ENCODE measurements around the gene ZNF430.

DNA sequence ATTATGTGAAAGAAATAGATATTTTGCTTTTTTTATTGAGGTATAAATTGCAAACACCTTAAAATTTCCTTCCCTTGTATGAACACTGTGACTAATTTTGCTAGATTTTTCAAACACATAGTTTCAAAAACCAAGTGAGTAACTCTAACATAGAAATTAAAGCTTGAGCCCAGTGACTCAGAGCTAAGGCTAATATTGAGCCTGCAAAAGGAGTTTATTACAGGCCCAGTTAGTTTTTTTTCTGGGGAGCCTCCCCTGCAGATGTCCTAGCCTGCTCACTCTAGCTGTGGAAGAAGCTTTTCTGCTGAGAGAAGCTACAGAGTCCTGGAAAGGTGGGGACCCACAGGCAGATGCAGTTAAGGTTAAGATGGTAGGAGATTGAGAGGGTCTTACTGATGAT lies 3.4 kb downstream of the ZNF430 start:
- TF ChIP-seq, protein P1, sequence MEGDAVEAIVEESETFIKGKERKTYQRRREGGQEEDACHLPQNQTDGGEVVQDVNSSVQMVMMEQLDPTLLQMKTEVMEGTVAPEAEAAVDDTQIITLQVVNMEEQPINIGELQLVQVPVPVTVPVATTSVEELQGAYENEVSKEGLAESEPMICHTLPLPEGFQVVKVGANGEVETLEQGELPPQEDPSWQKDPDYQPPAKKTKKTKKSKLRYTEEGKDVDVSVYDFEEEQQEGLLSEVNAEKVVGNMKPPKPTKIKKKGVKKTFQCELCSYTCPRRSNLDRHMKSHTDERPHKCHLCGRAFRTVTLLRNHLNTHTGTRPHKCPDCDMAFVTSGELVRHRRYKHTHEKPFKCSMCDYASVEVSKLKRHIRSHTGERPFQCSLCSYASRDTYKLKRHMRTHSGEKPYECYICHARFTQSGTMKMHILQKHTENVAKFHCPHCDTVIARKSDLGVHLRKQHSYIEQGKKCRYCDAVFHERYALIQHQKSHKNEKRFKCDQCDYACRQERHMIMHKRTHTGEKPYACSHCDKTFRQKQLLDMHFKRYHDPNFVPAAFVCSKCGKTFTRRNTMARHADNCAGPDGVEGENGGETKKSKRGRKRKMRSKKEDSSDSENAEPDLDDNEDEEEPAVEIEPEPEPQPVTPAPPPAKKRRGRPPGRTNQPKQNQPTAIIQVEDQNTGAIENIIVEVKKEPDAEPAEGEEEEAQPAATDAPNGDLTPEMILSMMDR (IDR thresholded peaks at IDR 0.05 in 8 of 11, conservative IDR thresholded peaks at IDR 0.05 in 3 of 11) = no peak
- TF ChIP-seq POLR2A (IDR thresholded peaks at IDR 0.05) = no peak
